LHCN-M2 (cell line): Measurements from ENCODE around the gene PSMD6. TPM values are rescaled to one million over a fixed set of nuclear protein-coding genes. Genes with fewer than 3 reads are reported as not detected.

Experiments
- DNase-seq: peaks from one replicate; pipeline ENCODE4 v3.0.0-alpha.2; 2012; ENCODE audit warnings: low read depth
- total RNA-seq: library from RNA; depleted of rRNA; stranded (reverse); fragments of >200 nt; gene quantifications from 2 replicates; pipeline ENCODE4 v1.2.3, GENCODE V29; 2014

The PSMD6 gene
- total RNA-seq, 1 experiment from 2014 or later: 104 TPM

DNA sequence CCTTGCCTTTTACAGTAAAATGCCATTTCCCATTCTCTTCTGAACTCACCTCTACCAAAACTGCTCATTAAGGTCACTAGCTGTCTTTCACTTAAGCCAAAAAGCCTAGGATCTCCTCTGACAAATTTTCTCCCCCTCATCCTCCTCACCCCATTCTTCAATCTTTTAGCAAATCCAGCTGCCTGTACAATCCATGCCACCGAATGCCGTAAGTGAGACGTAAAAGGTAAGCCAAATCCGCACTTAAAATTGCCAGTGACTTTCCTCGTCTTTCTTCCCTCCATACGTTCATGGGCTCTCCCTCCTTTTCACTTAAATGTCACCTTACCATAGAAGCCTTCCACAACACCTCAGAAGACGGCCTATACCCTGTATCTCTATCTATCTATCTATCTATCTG is 13.8 kb downstream of the PSMD6 start:
- DNase-seq: no peak

DNA sequence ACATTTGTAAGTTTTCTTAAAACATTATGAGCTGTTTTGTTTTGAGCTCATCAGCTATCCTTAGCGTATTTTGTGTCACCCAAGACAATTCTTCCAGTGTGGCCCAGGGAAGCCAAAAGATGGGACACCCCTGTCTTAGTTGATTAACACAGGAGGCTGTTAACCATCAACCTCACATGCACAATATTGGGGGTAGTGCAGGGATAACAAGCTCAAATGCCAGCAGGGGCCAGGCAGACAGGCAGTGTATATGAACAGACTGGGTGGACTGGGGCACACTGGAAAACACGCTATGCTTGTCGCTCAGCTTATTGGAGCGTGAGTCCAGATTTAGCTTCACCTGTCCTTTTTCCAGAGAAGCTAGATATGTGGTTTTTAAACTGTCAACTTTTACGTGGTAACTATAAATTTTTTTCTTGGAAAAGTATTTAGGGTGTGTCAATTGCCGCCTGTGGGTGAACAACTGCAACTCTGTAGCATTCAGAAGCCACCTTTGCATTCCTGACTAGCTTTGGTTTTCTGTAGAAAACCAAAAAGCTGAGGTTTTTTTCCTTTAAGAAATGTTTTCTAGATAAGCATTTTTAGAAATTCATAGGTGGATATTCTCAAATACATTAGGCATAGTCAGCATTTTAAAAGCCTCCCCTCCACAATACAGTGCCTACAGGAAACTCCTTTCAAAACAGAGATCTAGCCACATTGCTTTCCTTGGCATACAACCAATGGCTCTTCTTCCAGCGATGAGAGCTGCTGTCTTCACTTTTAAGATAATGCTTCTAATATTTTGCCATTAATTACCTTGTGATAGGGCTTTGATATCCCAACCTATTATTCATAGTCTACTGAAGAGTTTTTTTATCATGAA is 14.6 kb downstream of the PSMD6 start:
- DNase-seq: no peak

DNA sequence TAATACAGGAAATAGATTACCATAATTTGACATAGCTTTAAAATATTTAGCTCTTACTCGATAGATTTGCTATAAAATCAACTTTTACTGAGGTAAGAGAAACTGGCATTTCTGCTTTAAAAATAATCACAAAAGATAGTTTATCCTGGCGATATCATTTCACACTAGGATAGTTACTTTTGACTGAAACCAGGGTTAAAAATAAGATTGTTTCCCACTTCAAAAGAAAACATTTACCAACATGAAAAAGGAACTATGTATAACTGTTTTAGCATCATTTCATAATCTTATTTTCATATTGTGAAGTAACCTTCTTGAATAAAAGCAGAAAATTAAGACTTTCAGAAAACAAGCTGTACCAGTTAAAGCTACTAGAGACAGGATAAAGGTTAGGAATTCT is 15.3 kb downstream of the PSMD6 start:
- DNase-seq: no peak

GRCh38 chr3:64003589-64003988 is 19.7 kb downstream of the PSMD6 start:
- DNase-seq: no peak

GRCh38 chr3:64002233-64002632 is 21.1 kb downstream of the PSMD6 start:
- no peak for DNase-seq

GRCh38 chr3:64000453-64001055 is 22.7 kb downstream of the PSMD6 start:
- DNase-seq: no peak

DNA sequence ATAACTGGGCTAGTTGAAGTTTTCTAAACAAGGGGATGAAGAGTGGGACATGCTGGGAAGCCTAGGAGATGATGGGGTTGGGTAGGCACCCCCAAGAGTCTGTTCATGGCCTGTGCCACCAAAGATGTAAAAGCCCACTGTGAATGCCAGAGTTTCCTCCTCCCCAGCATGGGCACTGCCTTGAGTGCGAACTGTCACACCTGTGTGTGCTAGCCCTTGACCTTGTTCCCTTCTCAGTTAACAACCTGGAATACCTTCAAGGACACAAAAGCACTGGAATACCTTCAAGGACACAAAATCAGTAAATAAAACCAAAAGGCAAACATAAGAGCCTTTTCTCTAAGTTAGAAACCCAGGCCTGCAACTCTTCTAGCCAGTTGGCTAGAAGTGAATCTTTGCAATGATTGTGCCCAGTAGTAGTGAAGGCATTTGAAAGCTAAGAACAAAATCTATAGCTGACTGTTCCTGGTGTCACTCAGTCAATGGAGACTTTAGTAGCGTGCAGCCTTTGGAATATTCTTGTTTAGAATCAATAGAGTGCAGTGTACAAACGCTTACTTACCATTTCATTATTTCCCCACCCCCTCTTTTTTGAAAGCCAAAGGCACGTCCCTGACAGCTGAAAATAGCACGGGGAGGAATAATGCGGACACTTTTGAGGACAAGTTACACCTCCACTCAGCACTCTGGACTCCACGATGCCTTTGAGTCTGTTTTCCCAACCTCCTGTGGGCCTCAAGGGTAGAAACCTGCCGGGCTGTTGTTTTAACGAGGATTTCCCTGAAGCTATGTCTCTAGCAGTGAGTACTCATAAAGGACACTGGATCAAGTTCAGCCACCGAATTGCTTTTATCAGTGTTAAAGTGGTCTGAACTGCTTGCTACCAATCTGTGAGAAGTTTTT is 24.2 kb downstream of the PSMD6 start:
- no peak for DNase-seq

GRCh38 chr3:63995086-63995485 is 28.2 kb downstream of the PSMD6 start:
- no peak for DNase-seq

GRCh38 chr3:63993653-63994079 is 29.6 kb downstream of the PSMD6 start:
- peak; percentile 72 for DNase-seq

DNA sequence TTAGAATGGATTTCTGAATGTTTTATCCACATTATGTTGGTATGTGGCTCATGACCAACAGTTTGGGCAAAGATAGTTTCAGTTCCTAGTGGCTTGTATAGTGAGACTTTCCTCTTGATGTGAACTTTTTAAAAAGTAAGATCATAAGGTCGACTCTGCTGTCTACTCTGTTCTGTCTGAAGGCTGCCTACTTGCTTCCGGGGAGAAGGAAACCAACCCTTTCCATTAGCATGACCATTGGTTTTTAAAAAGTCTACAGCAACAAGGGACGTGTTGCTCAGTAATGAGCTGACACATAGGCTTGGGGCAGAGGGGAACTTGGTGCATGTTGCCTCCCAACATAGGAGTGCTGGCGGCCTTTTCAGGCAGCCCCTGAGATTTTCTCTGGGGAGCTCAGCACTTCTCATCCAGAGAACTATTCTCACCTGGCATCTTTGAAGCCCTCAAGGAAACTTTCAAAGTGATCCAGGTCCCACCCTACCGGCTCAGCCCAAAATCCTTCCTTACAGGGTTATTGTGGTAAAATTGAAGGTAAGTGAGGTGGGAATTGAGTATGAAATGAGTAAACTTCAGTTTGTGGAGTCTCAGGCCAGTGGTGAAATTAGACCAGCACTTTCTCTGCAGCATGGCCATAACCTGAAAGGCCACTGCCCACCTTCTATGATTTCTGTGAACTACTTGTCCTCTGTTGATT is 30.6 kb downstream of the PSMD6 start:
- no peak for DNase-seq

DNA sequence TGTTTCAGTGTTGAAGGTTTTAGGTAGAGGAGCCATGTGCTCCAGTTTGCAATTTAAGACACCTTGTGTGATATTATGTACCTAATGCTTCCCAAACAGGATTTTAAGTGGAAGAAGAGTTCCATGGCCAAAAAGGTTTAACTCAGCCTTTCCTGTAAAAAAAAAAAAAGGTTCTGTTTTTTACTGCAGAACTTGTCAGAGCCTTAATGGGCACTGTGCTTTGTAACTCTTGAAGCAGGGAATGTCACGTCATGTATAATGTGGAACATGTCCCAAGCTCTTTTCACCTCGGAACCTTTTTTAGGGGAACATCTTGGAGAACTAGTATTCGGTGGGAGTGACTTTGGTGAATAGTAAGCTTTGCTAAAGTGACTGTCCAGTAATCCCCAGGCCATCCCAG is 31.6 kb downstream of the PSMD6 start:
- DNase-seq: no peak

GRCh38 chr3:63990733-63991132 is 32.6 kb downstream of the PSMD6 start:
- no peak for DNase-seq

GRCh38 chr3:63990204-63990603 is 33.1 kb downstream of the PSMD6 start:
- no peak for DNase-seq

GRCh38 chr3:63988943-63989342 is 34.4 kb downstream of the PSMD6 start:
- no peak for DNase-seq

GRCh38 chr3:63986831-63987230 is 36.5 kb downstream of the PSMD6 start:
- DNase-seq: no peak

DNA sequence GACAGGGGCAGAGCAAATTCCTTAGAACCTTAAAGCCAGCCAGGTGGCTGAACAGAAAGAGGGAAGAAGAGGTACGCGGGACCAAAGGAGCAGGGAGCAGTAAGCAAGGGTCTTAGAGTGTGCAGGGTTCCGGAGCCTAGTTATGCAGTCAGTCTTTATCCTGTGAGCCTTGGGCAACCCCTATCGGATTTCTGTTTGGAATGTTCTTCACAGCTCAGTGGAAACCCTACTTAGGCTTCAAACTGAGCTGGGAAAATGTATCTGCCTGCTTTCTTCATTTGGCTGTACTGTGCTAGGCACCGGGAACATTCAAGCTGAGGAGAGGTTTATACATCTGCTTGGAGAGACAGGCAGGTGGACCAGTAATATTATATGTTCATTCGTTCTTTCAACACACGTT is 37.1 kb downstream of the PSMD6 start:
- no peak for DNase-seq

GRCh38 chr3:63984391-63984790 is 38.9 kb downstream of the PSMD6 start:
- no peak for DNase-seq

- no peak for DNase-seq
Measured at GRCh38 chr3:63981980-63982379, 41.3 kb downstream of the PSMD6 start.

DNA sequence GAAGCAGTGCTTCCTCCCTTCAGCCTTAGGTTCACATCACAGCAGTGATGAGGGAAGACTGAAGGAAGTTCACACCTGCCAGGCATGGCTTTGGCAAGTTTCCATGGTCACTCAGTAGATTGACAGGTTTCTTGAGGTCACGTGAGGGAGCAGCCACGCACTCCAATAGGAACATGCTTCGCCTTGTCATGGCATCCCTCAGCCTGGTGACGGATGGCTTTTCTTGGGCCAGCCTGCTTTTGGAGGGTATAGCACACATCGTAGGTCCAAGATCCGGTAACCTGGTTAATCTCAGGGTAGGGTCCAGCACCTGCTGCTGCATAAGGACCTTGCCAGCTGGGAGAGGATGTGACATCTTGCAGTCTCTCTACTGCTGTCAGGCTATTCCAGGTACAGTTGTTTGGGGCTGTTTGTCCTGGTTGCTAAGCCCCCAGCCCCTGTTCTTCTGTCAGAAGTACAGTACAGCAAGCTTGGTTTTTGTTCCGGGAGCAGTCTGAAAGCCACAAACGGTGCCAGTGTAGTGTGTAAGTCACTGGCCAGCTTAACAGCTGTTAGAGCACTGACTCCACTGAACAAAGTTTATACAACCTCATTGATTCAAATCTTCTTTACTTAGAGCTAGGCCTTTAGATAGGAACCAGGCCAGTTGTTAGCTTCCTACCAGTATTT is 42.3 kb downstream of the PSMD6 start:
- DNase-seq: peak; percentile 61

GRCh38 chr3:63980019-63980418 is 43.3 kb downstream of the PSMD6 start:
- no peak for DNase-seq
